Hepatic stellate cell (primary cell): ENCODE data around the gene ZNF565.
"Not testable (repeated sequence)": the region's sequence is repeated elsewhere in the genome, so short reads cannot be mapped to it uniquely, and the experiment has no call there.

Source experiments
- DNase-seq: peaks from one replicate; pipeline ENCODE4 v3.0.0; 2011; ENCODE audit warnings: low spot score

ZNF565 gene

GRCh38 chr19:36150586-36150985 lies 63.9 kb downstream of the ZNF565 start:
- DNase-seq = no peak

- DNase-seq = no peak
These were observed 64.6 kb downstream of the ZNF565 start for GRCh38 chr19:36149673-36150406.

DNA sequence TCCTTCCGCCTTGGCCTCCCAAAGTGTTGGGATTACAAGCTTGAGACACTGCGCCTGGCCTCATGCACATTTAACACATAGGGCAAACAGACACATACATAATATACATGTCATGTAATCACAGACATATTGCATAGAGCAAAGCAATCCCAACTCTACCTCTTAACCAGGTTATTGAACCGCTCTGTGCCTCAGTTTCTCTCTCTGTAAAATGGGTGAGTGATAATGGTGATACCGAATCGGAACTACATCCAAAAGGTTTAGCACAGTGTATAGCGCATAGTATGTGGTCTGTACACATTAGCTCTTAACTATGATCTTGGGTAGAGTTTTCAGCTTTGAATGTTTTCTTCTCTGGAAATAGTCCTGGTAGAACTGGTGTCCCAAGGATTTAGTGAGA lies 69.8 kb downstream of the ZNF565 start:
- DNase-seq = no peak

- DNase-seq = no peak
These were observed 72.0 kb downstream of the ZNF565 start for GRCh38 chr19:36142496-36142895.

DNA sequence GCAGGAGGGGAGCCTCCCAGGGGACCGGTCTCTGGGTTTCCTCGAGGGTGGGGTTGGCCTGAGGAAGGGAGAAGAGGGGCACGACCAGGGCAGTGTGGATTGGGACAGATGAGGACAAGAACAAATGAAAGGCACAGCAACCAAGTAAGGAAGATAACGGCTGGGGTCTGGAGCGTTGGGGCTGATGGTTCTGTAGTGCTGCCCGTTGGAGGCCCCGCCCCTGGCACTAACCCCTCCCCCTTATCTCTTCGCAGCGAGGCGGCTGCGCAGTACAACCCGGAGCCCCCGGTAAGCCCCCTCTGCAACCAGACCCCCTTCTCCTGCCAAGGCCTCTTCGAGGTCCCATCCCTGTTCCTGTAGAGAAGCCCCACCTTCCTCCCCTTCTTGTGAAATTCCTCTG lies 72.4 kb downstream of the ZNF565 start:
- DNase-seq = no peak

DNA sequence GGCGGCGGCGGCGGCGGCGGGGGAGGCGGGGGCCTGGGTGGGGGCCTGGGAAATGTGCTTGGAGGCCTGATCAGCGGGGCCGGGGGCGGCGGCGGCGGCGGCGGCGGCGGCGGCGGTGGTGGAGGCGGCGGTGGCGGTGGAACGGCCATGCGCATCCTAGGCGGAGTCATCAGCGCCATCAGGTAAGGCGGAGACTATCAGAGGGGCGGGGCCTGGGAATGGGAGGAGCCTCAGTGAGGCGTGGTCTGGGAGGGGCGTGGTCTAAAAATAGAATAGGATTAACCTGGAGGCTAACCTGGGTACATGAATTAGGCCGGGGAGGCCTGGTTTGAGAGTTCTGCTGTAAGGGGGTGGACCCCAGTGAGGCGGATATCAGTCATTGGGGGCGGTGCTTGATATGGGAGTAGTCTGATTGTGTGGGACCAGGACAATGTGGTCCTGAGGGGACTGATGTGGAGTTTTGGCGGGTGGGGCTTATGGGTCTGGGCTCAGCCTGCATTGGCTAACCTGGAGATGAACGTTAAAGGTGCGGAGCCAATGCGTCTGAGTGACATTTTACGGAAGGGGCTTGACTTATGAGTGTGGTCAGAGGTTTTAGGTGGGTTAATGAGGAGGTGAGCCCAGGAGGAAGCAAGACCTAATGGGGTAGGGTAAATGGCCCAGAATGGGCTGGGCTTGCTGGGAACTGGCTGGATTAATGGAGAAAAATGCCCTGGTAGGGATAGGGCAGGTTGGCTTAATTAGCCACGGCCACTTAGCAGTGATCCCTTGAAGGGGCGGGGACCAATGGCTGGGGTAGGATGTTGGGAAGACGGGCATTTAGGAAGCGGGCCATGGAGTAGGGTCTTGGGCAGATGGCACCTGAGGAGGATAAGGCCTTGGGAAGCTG lies 73.2 kb downstream of the ZNF565 start:
- peak; percentile 93 for DNase-seq

DNA sequence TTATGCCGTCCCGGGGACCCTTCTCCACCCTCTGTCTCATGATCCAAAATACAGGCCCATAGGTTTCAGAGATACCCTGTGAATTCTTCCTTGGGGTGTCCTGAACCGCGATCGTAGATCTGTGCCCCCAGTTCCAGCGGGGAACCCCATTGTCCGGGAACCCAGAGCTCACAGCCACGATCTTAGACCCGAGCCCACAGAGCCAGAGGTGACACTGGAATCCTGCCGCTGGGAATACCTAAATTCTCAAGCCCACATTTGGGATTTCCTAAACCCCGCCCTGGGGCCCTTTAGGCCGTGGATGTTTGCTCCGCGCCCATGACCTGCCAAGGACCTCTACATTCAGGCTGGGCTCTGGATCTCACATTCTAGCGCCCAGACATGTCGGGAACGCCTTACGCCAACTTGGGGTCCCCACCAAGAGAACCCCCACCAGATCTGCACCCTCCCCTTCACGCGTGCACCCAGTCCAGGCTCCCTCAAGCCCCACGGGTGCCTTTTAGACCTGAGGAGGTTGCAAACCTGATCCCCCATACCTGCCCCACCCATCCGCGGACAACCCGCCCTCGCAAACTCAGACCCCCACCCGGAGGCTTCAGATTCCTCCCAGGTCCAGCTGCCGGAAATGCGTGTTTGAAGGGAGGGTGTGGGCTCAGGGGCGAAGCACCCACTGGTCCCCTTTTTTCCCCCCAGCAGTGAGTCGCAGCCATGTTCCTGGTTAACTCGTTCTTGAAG lies 74.0 kb downstream of the ZNF565 start:
- peak; percentile 72 for DNase-seq

GRCh38 chr19:36139473-36140303 lies 74.8 kb downstream of the ZNF565 start, which contains the start of gene CAPNS1:
CAPNS1 (plus strand) TSS chr19:36140066; CDS start chr19:36141012, 946 bp downstream.
- peak; percentile 98 for DNase-seq

- no peak for DNase-seq
These were observed 75.4 kb downstream of the ZNF565 start for GRCh38 chr19:36139120-36139472.

GRCh38 chr19:36136964-36137686 lies 77.3 kb downstream of the ZNF565 start:
- DNase-seq = peak; percentile 71

DNA sequence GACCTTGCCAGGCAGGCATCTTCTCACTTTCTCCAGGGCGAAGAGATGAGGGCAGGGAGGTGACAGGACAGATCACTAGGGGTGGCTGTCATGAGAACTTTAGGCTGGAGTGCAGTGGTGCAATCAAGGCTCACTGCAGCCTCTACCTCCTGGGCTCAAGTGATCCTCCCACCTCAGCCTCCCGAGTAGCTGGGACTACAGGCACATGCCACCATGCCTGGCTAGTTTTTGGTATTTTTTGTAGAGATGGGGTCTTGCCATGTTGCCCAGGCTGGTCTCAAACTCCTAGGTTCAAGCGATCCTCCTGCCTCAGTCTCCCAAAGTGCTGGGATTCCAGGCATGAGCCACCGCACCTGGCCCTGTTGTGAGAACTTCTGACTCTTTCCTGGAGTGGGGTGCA lies 79.6 kb downstream of the ZNF565 start:
- DNase-seq = not testable (repeated sequence)
